ENCODE measurements around the gene TBX21. TPM values are rescaled to one million over a fixed set of nuclear protein-coding genes. Genes with fewer than 3 reads are reported as not detected.
A peak's percentile ranks its signal among the peaks of the same experiment; 100 is the strongest.
"Not testable (repeated sequence)": the region's sequence is repeated elsewhere in the genome, so short reads cannot be mapped to it uniquely, and the experiment has no call there.

The TBX21 gene
- total RNA-seq, 2 experiments from 2014 or later = 61.7 to 61.9 TPM

DNA sequence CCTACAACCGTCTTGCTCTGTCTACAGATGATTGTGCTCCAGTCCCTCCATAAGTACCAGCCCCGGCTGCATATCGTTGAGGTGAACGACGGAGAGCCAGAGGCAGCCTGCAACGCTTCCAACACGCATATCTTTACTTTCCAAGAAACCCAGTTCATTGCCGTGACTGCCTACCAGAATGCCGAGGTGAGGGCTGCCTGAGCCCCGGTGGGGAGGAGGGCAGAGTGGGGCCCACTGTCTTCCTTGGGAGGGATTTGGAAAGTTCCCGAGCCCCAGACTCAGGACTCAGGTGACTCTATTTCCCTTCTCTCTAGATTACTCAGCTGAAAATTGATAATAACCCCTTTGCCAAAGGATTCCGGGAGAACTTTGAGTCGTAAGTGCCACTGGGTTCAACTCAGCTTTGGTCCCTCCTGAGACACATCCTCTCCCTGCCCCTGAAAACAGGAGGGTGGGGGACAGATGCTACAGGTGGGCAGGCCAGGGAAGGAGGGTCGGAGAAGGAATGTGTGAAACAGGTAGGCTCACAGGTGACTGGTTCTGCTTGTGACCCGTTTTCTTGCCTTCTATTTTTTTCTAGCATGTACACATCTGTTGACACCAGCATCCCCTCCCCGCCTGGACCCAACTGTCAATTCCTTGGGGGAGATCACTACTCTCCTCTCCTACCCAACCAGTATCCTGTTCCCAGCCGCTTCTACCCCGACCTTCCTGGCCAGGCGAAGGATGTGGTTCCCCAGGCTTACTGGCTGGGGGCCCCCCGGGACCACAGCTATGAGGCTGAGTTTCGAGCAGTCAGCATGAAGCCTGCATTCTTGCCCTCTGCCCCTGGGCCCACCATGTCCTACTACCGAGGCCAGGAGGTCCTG is 11.4 kb downstream of the TBX21 start:
- no peaks in the 10 kb centered on the region for H3K9me3 Mint-ChIP-seq
- H3K27ac Mint-ChIP-seq = no peak overlapping the region
- H3K4me1 Mint-ChIP-seq = peaks cover 40% of the 10 kb centered on the region
- H3K27me3 Mint-ChIP-seq = no peaks in the 10 kb centered on the region
- peaks cover 66% of the 10 kb centered on the region for H3K36me3 Mint-ChIP-seq
- H3K4me3 Mint-ChIP-seq = no peak overlapping the region
- DNase-seq = no peak

- Mint-ChIP-seq H3K27me3 (no peaks in the 10 kb centered on the region), H3K4me1 (peaks cover 36% of the 10 kb centered on the region)
Observed at GRCh38 chr17:47745037-47745380, 12.0 kb downstream of the TBX21 start.

GRCh38 chr17:47751471-47751870 is 18.4 kb downstream of the TBX21 start:
- Mint-ChIP-seq H3K4me3 (no peak overlapping the region), H3K4me1 (peaks cover 2% of the 10 kb centered on the region), H3K27ac (no peak overlapping the region), H3K36me3 (peaks cover 12% of the 10 kb centered on the region), H3K9me3 (peaks cover 3% of the 10 kb centered on the region), H3K27me3 (peaks cover 6% of the 10 kb centered on the region)
- no peak for DNase-seq

More at GRCh38 chr17:47745037-47745380, 12.0 kb downstream of the TBX21 start:
- no peak overlapping the region for H3K4me3 Mint-ChIP-seq
- H3K36me3 Mint-ChIP-seq = peaks cover 65% of the 10 kb centered on the region
- no peaks in the 10 kb centered on the region for H3K9me3 Mint-ChIP-seq
- DNase-seq = no peak
- no peak overlapping the region for H3K27ac Mint-ChIP-seq

- peaks cover 24% of the 10 kb centered on the region for H3K27me3 Mint-ChIP-seq
- peaks cover 13% of the 10 kb centered on the region for H3K9me3 Mint-ChIP-seq
- DNase-seq = no peak
- H3K27ac Mint-ChIP-seq = no peak overlapping the region
- H3K36me3 Mint-ChIP-seq = no peaks in the 10 kb centered on the region
- H3K4me1 Mint-ChIP-seq = peaks cover 2% of the 10 kb centered on the region
- no peak overlapping the region for H3K4me3 Mint-ChIP-seq
Observed at GRCh38 chr17:47757386-47757785, 24.4 kb downstream of the TBX21 start.

DNA sequence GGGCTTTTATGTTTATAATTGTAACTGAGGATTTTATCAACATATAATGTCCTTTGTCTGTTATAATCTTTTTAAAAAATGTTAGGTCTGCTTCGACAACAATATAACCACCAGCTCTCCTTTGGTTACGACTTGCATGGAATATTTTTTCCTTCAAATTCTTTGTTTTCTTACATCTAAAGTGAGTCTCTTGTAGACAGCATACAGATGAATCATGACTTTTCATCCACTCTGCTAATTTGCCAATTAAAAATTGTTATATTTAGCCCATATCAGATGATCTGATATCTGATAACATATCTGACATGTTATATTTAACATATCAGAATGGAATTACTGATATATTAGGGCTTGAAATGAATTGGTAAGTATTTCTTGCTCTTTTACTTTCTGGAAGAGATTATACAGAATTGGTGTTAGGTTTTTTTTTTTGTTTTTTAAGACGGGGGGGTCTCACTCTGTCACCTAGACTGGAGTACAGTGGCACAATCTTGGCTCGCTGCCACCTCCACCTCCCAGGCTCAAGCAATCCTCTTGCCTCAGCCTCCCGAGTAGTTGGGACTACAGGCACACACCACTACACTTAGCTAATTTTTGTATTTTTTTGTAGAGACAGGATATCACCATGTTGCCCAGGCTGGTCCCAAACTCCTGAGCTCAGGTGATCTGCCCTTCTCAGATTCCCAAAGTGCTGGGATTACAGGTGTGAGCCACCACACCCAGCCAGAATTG is 27.5 kb downstream of the TBX21 start:
- H3K4me3 Mint-ChIP-seq = no peak overlapping the region
- no peak for DNase-seq
- H3K9me3 Mint-ChIP-seq = peaks cover 24% of the 10 kb centered on the region
- H3K4me1 Mint-ChIP-seq = peaks cover 7% of the 10 kb centered on the region
- H3K27me3 Mint-ChIP-seq = peaks cover 23% of the 10 kb centered on the region
- no peaks in the 10 kb centered on the region for H3K36me3 Mint-ChIP-seq
- no peak overlapping the region for H3K27ac Mint-ChIP-seq

GRCh38 chr17:47762728-47763127 is 29.7 kb downstream of the TBX21 start:
- H3K4me1 Mint-ChIP-seq = peaks cover 7% of the 10 kb centered on the region
- peaks cover 22% of the 10 kb centered on the region for H3K27me3 Mint-ChIP-seq
- H3K4me3 Mint-ChIP-seq = no peak overlapping the region

GRCh38 chr17:47763913-47764582 is 31.0 kb downstream of the TBX21 start:
- Mint-ChIP-seq H3K4me3 (no peak overlapping the region), H3K27ac (no peak overlapping the region)
- no peak for DNase-seq

More at GRCh38 chr17:47762728-47763127, 29.7 kb downstream of the TBX21 start:
- DNase-seq = no peak
- peaks cover 19% of the 10 kb centered on the region for H3K9me3 Mint-ChIP-seq
- no peak overlapping the region for H3K27ac Mint-ChIP-seq
- no peaks in the 10 kb centered on the region for H3K36me3 Mint-ChIP-seq

GRCh38 chr17:47773649-47774048 is 40.6 kb downstream of the TBX21 start:
- H3K4me3 Mint-ChIP-seq, DNase-seq, H3K36me3 Mint-ChIP-seq, H3K9me3 Mint-ChIP-seq, H3K27ac Mint-ChIP-seq, H3K4me1 Mint-ChIP-seq: not testable (repeated sequence)
- peaks cover 44% of the 10 kb centered on the region for H3K27me3 Mint-ChIP-seq

More at GRCh38 chr17:47763913-47764582, 31.0 kb downstream of the TBX21 start:
- Mint-ChIP-seq H3K27me3 (peaks cover 24% of the 10 kb centered on the region), H3K36me3 (no peaks in the 10 kb centered on the region), H3K4me1 (peaks cover 6% of the 10 kb centered on the region), H3K9me3 (peaks cover 19% of the 10 kb centered on the region)

- peaks cover 37% of the 10 kb centered on the region for H3K27me3 Mint-ChIP-seq
- no peak overlapping the region for H3K27ac Mint-ChIP-seq
- peaks cover 5% of the 10 kb centered on the region for H3K9me3 Mint-ChIP-seq
- peaks cover 2% of the 10 kb centered on the region for H3K4me1 Mint-ChIP-seq
- no peak for DNase-seq
- H3K36me3 Mint-ChIP-seq = no peaks in the 10 kb centered on the region
- no peak overlapping the region for H3K4me3 Mint-ChIP-seq
Observed at GRCh38 chr17:47774331-47774730, 41.3 kb downstream of the TBX21 start.

GRCh38 chr17:47774987-47775580 is 42.0 kb downstream of the TBX21 start:
- peaks cover 5% of the 10 kb centered on the region for H3K9me3 Mint-ChIP-seq
- peaks cover 40% of the 10 kb centered on the region for H3K27me3 Mint-ChIP-seq
- no peak overlapping the region for H3K27ac Mint-ChIP-seq
- no peaks in the 10 kb centered on the region for H3K36me3 Mint-ChIP-seq
- peaks cover 2% of the 10 kb centered on the region for H3K4me1 Mint-ChIP-seq
- no peak overlapping the region for H3K4me3 Mint-ChIP-seq
- no peak for DNase-seq

DNA sequence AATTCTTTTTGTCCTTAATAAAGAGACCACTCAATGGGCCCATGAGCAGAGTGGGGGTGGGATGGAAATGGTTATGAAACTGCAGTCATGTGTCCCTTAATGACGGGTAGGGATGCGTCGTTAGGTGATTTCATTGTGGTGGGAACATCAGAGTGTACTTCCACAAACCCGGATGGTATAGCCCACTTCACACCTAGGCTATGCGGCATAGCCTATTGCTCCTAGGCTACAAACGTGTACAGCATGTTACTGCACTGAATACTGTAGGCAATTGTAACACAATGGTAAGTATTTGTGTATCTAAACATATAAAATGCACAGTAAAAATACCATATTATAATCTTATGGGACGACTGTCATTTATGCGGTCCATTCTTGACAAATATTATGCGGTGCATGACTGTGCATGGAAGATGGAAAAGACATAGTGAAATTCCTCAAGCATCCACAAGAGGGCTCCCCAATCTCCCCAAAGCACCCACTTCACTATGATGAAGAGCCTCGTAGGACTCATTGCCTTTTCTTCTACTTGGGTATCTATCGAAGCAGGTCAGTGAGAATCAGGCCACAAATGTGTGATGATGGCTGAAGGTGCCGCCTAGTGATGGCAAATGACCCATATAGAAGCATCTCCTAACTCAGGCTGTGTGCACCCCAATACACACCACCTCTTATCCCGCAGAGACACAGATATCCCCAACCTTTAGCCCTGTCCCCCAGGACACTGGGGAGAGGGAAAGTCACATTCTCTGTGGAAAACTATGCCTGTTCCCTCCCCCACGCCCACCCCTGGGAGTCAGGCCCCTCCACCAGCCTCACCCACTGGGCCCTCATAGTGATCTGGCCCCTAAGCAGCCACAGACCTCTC is 43.5 kb downstream of the TBX21 start:
- H3K36me3 Mint-ChIP-seq = no peaks in the 10 kb centered on the region
- no peaks in the 10 kb centered on the region for H3K9me3 Mint-ChIP-seq
- DNase-seq = peak; percentile 20
- H3K4me1 Mint-ChIP-seq = peaks cover 2% of the 10 kb centered on the region
- H3K4me3 Mint-ChIP-seq = no peak overlapping the region
- H3K27ac Mint-ChIP-seq = no peak overlapping the region
- peaks cover 50% of the 10 kb centered on the region for H3K27me3 Mint-ChIP-seq

GRCh38 chr17:47778184-47778635 is 45.2 kb downstream of the TBX21 start:
- H3K36me3 Mint-ChIP-seq = no peaks in the 10 kb centered on the region
- H3K4me3 Mint-ChIP-seq = no peak overlapping the region
- no peak for DNase-seq
- peaks cover 58% of the 10 kb centered on the region for H3K27me3 Mint-ChIP-seq
- no peak overlapping the region for H3K27ac Mint-ChIP-seq
- no peaks in the 10 kb centered on the region for H3K9me3 Mint-ChIP-seq
- H3K4me1 Mint-ChIP-seq = peaks cover 2% of the 10 kb centered on the region

DNA sequence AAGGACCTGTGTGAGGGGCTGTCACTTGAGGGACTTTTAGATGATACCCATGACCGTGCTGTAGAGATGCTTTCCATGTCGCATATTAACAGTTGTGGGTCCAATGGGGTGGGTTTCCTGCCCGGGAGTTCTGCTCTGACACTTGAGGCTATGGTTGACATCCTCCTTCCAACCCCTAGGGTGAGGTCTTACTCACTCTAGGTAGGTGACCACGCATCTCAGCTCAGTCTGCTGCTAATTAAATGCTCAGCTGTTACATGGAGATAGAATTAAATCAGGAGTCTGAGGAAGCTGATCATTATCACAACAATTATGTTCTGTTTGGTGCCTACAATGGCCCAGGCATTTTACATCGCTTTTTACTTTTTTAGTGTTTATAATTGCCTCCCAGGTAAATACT is 48.4 kb downstream of the TBX21 start:
- H3K36me3 Mint-ChIP-seq = no peaks in the 10 kb centered on the region
- no peak for DNase-seq
- peaks cover 2% of the 10 kb centered on the region for H3K4me1 Mint-ChIP-seq
- peaks cover 56% of the 10 kb centered on the region for H3K27me3 Mint-ChIP-seq
- no peaks in the 10 kb centered on the region for H3K9me3 Mint-ChIP-seq
- H3K4me3 Mint-ChIP-seq = no peak overlapping the region
- no peak overlapping the region for H3K27ac Mint-ChIP-seq

DNA sequence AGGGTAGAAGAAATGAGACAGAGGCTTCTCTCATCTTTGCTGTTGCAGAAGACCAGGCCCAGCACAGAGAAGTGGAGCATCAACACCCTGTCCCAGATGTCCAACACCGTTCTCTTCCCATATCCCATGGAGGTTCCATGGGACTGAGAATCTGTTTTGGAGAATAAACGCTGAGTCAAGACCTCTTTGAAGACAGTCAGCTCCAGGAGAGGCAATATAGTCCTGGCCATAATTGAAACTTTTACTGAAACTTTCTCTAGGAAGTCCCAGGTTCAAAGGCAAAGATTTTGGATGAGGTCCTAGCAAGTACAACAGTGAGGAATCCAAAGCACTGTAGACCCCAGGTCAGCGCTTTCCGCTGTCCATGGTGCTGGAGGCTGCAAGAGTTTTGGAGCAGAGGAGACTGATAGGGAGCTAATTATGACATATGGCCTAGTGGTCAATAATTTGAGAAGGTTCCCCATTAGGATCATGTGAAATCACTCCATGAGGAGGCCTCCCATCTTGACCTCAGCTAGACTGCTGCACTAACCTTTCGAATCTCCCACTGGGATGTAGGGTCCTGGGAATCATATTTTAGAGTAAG is 52.6 kb downstream of the TBX21 start:
- H3K4me3 Mint-ChIP-seq = no peak overlapping the region
- H3K9me3 Mint-ChIP-seq = no peaks in the 10 kb centered on the region
- peak; percentile 50 for DNase-seq
- H3K27ac Mint-ChIP-seq = no peak overlapping the region
- H3K27me3 Mint-ChIP-seq = peaks cover 71% of the 10 kb centered on the region
- H3K4me1 Mint-ChIP-seq = peaks cover 7% of the 10 kb centered on the region
- no peaks in the 10 kb centered on the region for H3K36me3 Mint-ChIP-seq

Measured in activated naive CD8-positive, alpha-beta T cell treated with anti-CD3 and anti-CD28 coated beads for 36 hours (primary cell).